Pancreas (tissue), 10 donors: Measurements from ENCODE around the gene NELFE. TPM values are rescaled to one million over a fixed set of nuclear protein-coding genes. Genes with fewer than 3 reads are reported as not detected.
"Not testable (repeated sequence)": the region's sequence is repeated elsewhere in the genome, so short reads cannot be mapped to it uniquely, and the experiment has no call there.

Experiments used
- ATAC-seq, 4 donors: fragments of 200-7000 bp; cut with Tn5 transposase; one replicate each; pipeline versions ENCODE4 v1.8.0 to v1.9.1; 2020; ENCODE audit warnings: mild to moderate bottlenecking in 4 of 4, moderate library complexity in 4 of 4
- DNase-seq, 6 donors: peaks; one replicate each; pipeline ENCODE4 v3.0.0-alpha.2; 2020
- FAIRE-seq: peaks from 2 replicates; lab custom pipeline; 2012; peaks lifted over from hg19 to GRCh38; lab: Jason Lieb, UNC
- H3K27ac ChIP-seq, 4 donors: fragments of 200-600 bp; sonication (generic); 1 replicate in 3 of 4; 2 replicates in 1 of 4; pipeline versions ENCODE4 v1.5.0 to v1.8.0; 2020
- H3K27me3 ChIP-seq, 4 donors: fragments of 200-600 bp; one replicate each; pipeline ENCODE4 v1.8.0; 2021
- H3K36me3 ChIP-seq, 3 donors: fragments of 200-600 bp; sonication (generic) in 1 of 3; one replicate each; pipeline versions ENCODE4 v1.5.0 to v1.8.0; 2020 to 2021
- H3K4me1 ChIP-seq, 3 donors: fragments of 200-600 bp; one replicate each; pipeline ENCODE4 v1.8.0; 2021
- H3K4me3 ChIP-seq, 4 donors: fragments of 200-600 bp; sonication (generic) in 2 of 4; one replicate each; pipeline versions ENCODE4 v1.5.0 to v1.8.0; 2020 to 2021
- H3K9me3 ChIP-seq, 4 donors: fragments of 200-600 bp; one replicate each; pipeline ENCODE4 v1.8.0; 2021
- CTCF ChIP-seq, 4 donors: fragments of 200-600 bp; sonication (generic) in 3 of 4; IDR thresholded peaks; one replicate each; pipeline versions ENCODE4 v1.5.0 to v1.8.0; 2021; ENCODE audit warnings: antibody characterized with exemption in 4 of 4
- WGBS, 2 donors: extraction: QIAGEN DNeasy Blood & Tissue Kit; methylation state at CpG; one replicate each; pipeline ENCODE4 v1.1.7; 2013; 5-methylcytosine and 5-hydroxymethylcytosine counted together
- intact Hi-C, 3 donors: fragments of 100-400 bp; cut with DNase I; formaldehyde crosslinking; loops; one replicate each; pipeline versions ENCODE4 v1.11.1 to v1.14.2; 2022
- polyA plus RNA-seq, 2 donors: library from polyadenylated mRNA; stranded (reverse); fragments of 200-250 nt; gene quantifications; one replicate each; pipeline ENCODE4 v1.2.3, GENCODE V29; 2013
- total RNA-seq, 6 donors: library from RNA; stranded (reverse); fragmentation: NEBNext Ultra II Directional in 4 of 6; extraction: Animal tissue kit (Norgen Biotek cat#: 25700) in 4 of 6; gene quantifications; one replicate each; pipeline versions ENCODE4 v1.2.1 to v1.2.4, GENCODE V29; 2021 to 2023
- donor health status: healthy with polysubstance abuse.
- donor health status: DM: no; HTN: no; CAD: no; lungs with moderate emphysema.
- donor health status: DM: no; HTN: no; CAD: no.
- donor health status: control.
- donor health status: control.
- donor health status: Bipolar disorder and iron deficiency.
- donor health status: DM: yes; HTN: yes; CAD: no.
- donor health status: DM: no; HTN: no; CAD: no.
- donor health status: DM: no; HTN: no; CAD: no.
- donor health status: DM: yes; HTN: yes; CAD: no.

The NELFE gene
- total and polyA plus RNA-seq, 8 donors, result 22.5 to 43.8 (median 31.5) TPM

GRCh38 chr6:31994421-31994820, 35.6 kb upstream of the NELFE start:
- 95 to 99% methylated on average over 8 to 10 of the region's 14 CpGs for WGBS, 2 donors
- H3K36me3 ChIP-seq, H3K4me1 ChIP-seq, ATAC-seq, intact Hi-C loops, H3K9me3 ChIP-seq, H3K4me3 ChIP-seq, H3K27me3 ChIP-seq, H3K27ac ChIP-seq, FAIRE-seq: not testable (repeated sequence)
- DNase-seq, result peak in 1 of 6 donors; percentile 25

GRCh38 chr6:31989363-31989762, 30.6 kb upstream of the NELFE start:
- H3K27me3 ChIP-seq, H3K4me3 ChIP-seq, H3K9me3 ChIP-seq, intact Hi-C loops, H3K4me1 ChIP-seq, FAIRE-seq, DNase-seq, H3K27ac ChIP-seq, H3K36me3 ChIP-seq: not testable (repeated sequence)
- no CpG with 5 or more reads among the region's 10 CpGs for WGBS, 2 donors
- ATAC-seq, result peak in 1 of 4 donors; percentile 48

GRCh38 chr6:31981744-31982143, 23.0 kb upstream of the NELFE start, which contains the start of gene C4A:
TSS of gene C4A (plus strand) at chr6:31982057. CDS start at chr6:31982108, 51 bp downstream.
- DNase-seq, H3K9me3 ChIP-seq, FAIRE-seq, H3K27ac ChIP-seq, H3K4me3 ChIP-seq, intact Hi-C loops, H3K36me3 ChIP-seq, H3K4me1 ChIP-seq, H3K27me3 ChIP-seq: not testable (repeated sequence)
- ATAC-seq, result peak in 3 of 4 donors; percentile 84 to 96 (median 92)
- WGBS, 2 donors, result no CpG with 5 or more reads among the region's 7 CpGs

- DNase-seq, intact Hi-C loops, H3K9me3 ChIP-seq, H3K36me3 ChIP-seq, FAIRE-seq, H3K27ac ChIP-seq, H3K27me3 ChIP-seq, H3K4me3 ChIP-seq, H3K4me1 ChIP-seq: not testable (repeated sequence)
- ATAC-seq, result peak in 1 of 4 donors; percentile 7
- no CpG with 5 or more reads among the region's 5 CpGs for WGBS, 2 donors
Measured at GRCh38 chr6:31980998-31981397, 22.2 kb upstream of the NELFE start.

DNA sequence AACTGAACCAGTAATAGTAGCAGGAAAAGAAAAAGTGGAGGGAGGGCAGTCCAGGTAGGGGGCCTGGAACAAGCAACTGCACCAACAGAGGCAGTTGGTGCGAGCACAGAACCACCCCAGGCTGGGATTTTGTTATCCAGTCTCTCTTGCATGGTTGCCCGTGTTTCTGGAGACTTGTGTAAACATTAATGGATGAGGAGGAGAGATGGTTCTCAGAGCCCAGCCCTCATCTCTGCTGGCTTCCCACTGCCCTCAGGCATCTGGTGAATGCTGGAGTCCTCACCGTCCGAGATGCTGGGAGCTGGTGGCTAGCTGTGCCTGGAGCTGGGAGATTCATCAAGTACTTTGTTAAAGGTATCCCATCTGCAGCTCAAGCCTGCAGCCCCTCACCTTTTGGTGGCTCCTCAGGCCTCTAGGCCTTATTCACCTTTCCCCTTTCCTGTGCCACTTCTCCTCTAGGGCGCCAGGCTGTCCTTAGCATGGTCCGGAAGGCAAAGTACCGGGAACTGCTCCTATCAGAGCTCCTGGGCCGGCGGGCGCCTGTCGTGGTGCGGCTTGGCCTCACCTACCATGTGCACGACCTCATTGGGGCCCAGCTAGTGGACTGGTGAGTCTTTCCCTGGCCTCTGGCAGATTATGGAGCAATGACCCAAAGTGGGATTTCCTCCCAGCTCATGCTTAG, 21.6 kb upstream of the NELFE start:
- ATAC-seq, H3K36me3 ChIP-seq, H3K4me3 ChIP-seq, H3K4me1 ChIP-seq, H3K9me3 ChIP-seq, H3K27me3 ChIP-seq, FAIRE-seq, H3K27ac ChIP-seq, intact Hi-C loops: not testable (repeated sequence)
- DNase-seq, result peak in 3 of 6 donors; percentile 7 to 21 (median 9)
- WGBS, 2 donors, result 93 to 94% methylated on average over 13 of the region's 13 CpGs

DNA sequence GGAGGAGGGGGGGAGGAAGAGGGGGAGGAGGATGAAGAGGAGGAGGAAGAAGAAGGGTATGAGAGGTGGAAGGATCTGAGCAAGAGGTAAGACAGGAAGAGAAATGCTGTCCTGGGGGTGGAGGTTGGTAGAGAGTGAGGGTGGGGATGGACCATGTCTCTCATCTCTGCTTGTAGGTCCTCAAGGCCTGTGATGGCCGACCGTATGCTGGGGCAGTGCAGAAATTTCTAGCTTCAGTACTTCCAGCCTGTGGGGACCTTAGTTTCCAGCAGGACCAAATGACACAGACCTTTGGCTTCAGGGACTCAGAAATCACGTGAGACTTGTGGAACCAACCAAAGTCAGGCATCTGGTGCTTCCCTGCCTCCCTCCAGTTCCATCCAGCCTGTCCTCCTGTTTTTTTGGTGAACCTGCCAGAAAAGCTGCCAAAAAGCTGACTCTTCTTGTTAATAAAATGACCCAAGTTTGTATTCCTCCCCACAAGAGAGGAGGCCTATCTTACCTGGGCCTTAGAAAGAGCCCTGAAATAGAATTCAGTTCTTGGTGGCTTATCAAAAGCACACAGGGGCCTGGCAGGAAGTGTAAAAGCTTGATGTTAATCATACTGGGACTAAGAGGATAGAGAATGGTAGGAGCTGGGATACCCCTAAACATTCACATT, 20.6 kb upstream of the NELFE start:
- Histone ChIP-seq H3K27ac (no peak overlapping the region), H3K27me3 (no peaks in the 10 kb centered on the region), H3K9me3 (no peaks in the 10 kb centered on the region), H3K4me3 (no peak overlapping the region), H3K4me1 (no peaks in the 10 kb centered on the region), H3K36me3 (peaks cover 0 to 6% (median 0%) of the 10 kb centered on the region in 3 donors)
- DNase-seq, result peak in 2 of 6 donors; percentile 7 to 14
- 90 to 97% methylated on average over 3 of the region's 3 CpGs for WGBS, 2 donors
- no peak for ATAC-seq
- no peak for FAIRE-seq
- intact Hi-C loops, result no loop called here
- TF ChIP-seq CTCF (IDR thresholded peaks at IDR 0.05), result no peak

- FAIRE-seq (no peak), ATAC-seq (no peak), DNase-seq (peak in 1 of 6 donors; percentile 4)
- Histone ChIP-seq H3K4me1 (no peaks in the 10 kb centered on the region), H3K36me3 (peaks cover 0 to 6% (median 0%) of the 10 kb centered on the region in 3 donors), H3K9me3 (no peaks in the 10 kb centered on the region), H3K27me3 (no peaks in the 10 kb centered on the region), H3K27ac (no peak overlapping the region), H3K4me3 (no peak overlapping the region)
- WGBS, 2 donors, result 78 to 88% methylated on average over 5 of the region's 5 CpGs
- intact Hi-C loops, result no loop called here
- no peak for TF ChIP-seq CTCF (IDR thresholded peaks at IDR 0.05)
Measured at GRCh38 chr6:31978831-31979230, 20.1 kb upstream of the NELFE start.
